A549 treated with CORT108297 at 1 μM for 4 hours (cell line): ENCODE measurements around the gene RAMAC. TPM values are rescaled to one million over a fixed set of nuclear protein-coding genes. Genes with fewer than 3 reads are reported as not detected.

Experiments used
- total RNA-seq: library from RNA; stranded (reverse); fragments of 200-300 nt; extraction: Qiagen RNA extraction; gene quantifications from 5 replicates; pipeline ENCODE4 v1.2.3, GENCODE V29; 2022

Gene RAMAC
- 40.4 to 62.1 TPM (median 41.8 TPM) in 5 replicates for total RNA-seq

DNA sequence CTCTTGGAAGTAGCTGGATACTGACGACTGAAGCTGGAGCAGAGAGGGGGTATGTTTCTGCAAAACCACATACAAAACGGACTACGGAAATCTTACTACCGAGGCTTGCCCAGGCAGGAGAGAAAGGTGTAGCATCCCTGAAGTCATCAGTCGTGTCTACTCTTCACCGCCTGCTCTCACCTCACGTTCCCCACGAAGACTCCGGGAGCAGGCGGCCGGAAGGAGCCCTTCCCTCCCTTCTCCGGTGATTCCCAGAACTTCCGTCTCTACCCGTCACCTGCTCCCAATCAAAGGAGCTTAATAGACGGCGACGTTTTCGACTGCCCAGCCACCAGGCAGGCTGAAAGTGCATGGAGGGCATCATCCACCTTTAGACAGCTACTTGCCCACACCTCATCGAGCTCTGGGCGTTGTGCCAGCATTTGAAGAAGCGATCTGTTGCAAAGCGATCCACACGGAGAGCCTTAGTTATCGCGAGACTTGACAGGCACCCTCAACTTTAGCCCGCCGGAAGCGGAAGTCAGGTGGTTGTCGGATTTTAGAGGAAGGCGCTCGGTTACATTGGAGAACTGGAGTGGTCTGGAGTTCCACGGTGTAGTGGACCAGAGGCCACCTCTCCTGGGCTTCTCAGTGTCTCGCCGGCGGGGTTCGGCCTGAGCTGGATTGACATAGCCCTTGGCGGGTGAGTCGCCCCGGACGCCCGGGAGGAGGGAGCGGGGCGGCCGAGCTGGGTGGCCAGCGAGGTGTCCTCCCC, at the start of gene RAMAC:
RAMAC (plus strand) TSS at position 523 of the 754 bp plus-strand sequence. CDS start 2,809 bp downstream, outside the sequence.

DNA sequence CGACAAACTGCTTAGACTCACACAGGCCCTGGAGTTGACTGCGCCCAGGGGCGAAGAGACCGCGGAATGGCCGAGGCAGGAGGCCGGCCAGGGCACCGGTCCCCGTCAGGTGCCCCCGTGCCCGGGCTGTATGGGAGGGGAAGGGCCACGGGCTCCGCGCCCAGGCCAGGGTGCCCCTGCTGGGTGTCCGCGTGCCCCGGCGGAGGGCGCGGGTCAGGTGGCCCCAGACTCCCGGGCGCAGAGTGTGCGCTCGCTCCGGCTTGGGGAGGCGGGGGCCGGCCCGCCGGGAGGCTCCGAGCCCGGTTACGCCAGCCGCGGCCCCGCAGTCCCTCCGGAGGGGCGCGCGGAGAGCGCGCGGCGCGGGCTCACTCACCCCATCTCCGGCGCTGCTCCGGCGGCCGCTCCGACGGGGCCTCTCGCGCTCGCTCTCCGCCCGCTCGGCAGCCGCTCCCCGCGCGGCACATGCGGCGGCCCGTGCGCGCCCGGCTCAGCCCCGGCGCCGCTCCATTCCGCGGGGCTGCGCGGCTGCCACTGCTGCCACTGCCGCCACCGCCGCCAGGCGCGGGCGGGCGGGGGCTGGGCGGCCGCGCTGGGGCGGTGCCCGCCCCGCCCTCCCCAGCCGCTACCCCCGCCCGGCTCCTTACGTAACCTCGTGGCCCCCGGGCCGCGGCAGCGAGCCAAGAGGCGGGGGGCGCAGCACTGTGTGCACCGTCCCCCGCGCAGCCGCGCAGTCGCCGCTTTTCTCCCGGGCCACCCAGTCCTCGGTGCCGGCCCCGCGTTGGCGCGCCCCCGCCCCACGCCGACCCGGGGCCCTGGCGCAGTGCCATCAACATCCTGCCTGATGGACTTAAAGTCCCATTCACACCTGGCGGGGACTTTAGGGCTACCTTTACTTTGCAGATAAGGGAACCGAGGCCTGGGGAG, 33.6 kb upstream of the RAMAC start, which contains the start of gene HOMER2:
HOMER2 (minus strand) TSS at position 563 of the 924 bp plus-strand sequence; CDS start at position 378, 185 bp downstream.

DNA sequence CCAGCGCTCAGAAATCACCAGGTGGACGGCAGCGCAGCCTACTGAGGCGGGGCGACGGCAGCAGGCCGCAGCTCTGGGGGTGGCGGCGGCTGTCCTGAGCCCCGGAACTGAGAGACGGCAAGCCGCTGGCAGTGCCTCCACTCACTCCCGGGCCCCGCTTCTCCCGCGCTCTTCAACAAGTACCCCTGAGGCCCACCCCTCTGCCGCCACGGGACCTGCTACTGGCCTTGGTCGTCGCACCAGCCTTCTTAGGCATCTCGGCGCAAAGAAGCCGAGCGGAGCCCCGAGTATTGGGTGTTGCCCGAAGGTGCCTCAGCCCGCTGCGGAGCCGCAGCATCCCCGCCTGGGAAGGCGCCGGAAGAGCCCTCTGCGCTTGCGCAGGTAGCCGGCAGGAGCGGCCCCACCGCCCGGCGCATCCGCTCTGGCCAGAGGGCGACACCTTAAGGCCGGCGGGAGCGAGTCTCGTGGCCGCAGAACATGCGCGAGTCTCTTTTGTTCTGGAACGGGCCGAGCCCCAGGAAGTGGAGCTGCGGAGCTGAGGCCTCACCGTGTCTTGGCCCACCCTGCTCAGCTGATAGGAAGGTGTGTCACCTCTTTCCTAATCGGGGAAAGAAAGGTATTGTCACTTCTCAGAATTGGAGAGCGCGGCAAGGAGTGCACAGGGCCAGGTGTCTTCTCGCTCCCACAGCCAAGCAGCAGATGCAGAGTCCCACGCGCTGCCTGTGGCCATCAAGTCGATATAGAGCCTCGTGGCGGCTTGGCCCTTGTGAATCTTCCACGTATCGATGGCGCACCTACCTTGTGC, 25.5 kb downstream of the RAMAC start, which contains the start of gene C15orf40:
C15orf40 (minus strand) TSS at position 369 of the 805 bp plus-strand sequence; CDS start at position 337, 32 bp downstream.

Other genes with a start within 250 kb of the RAMAC start
- not detected in 5 replicates for gene FSD2, start 180.1 kb upstream of the RAMAC start, total RNA-seq
- 5.7 to 7.1 TPM (median 6.9 TPM) in 5 replicates for gene WHAMM, start 176.6 kb upstream of the RAMAC start, total RNA-seq
- gene HOMER2, start 33.5 kb upstream of the RAMAC start, total RNA-seq = 10.9 to 12.9 TPM (median 12.5 TPM) in 5 replicates
- gene C15orf40, start 25.4 kb downstream of the RAMAC start, total RNA-seq = 39.8 to 47.8 TPM (median 46.5 TPM) in 5 replicates
- 50.1 to 62.9 TPM (median 53.7 TPM) in 5 replicates for gene BTBD1, start 81.0 kb downstream of the RAMAC start, total RNA-seq
- gene TM6SF1, start 121.4 kb downstream of the RAMAC start, total RNA-seq = 0.07 to 0.38 TPM (median 0.08 TPM) in 3 of 5 replicates, not detected in the others
- 45.4 to 77.6 TPM (median 52.7 TPM) in 5 replicates for gene HDGFL3, start 221.6 kb downstream of the RAMAC start, total RNA-seq